T-helper 17 cell (primary cell): ENCODE data around the gene OXCT1. TPM values are rescaled to one million over a fixed set of nuclear protein-coding genes. Genes with fewer than 3 reads are reported as not detected.
"Not testable (repeated sequence)": the region's sequence is repeated elsewhere in the genome, so short reads cannot be mapped to it uniquely, and the experiment has no call there.

Source experiments
- ATAC-seq: fragments of 150-1000 bp; cut with Tn5 transposase; 2 replicates; pipeline ENCODE4 v1.10.0; 2021; ENCODE audit warnings: mild to moderate bottlenecking, moderate library complexity
- DNase-seq, 3 donors: peaks; one replicate each; pipeline versions ENCODE4 v3.0.0 to v3.0.0-alpha.2; 2020 to 2021
- H3K9me3 ChIP-seq: one replicate; pipeline ENCODE4 v1.7.0; 2013; ENCODE audit warnings: low read length, mild to moderate bottlenecking; ENCODE audit not compliant: control insufficient read depth, poor library complexity, severe bottlenecking
- H3K27ac Mint-ChIP-seq: one replicate; pipeline ENCODE4 v1.8.0; 2022; ENCODE audit warnings: mild to moderate bottlenecking, moderate library complexity, mixed read lengths
- H3K27me3 Mint-ChIP-seq: one replicate; pipeline ENCODE4 v1.8.0; 2022; ENCODE audit warnings: mixed read lengths
- H3K36me3 Mint-ChIP-seq: one replicate; pipeline ENCODE4 v1.8.0; 2022; ENCODE audit warnings: low read depth, mixed read lengths
- H3K4me1 Mint-ChIP-seq: one replicate; pipeline ENCODE4 v1.8.0; 2022; ENCODE audit warnings: mild to moderate bottlenecking, mixed read lengths
- H3K4me3 Mint-ChIP-seq: one replicate; pipeline ENCODE4 v1.8.0; 2022; ENCODE audit warnings: mild to moderate bottlenecking, moderate library complexity, mixed read lengths
- total RNA-seq, 4 donors: library from RNA in 2 of 4; stranded (reverse) in 2 of 4; gene quantifications; one replicate each; pipeline ENCODE4 v1.2.3 and lab custom pipeline; 2022 to 2026

OXCT1 gene
- total RNA-seq, 2 donors from 2014 or later: 24.4 to 26.5 TPM

DNA sequence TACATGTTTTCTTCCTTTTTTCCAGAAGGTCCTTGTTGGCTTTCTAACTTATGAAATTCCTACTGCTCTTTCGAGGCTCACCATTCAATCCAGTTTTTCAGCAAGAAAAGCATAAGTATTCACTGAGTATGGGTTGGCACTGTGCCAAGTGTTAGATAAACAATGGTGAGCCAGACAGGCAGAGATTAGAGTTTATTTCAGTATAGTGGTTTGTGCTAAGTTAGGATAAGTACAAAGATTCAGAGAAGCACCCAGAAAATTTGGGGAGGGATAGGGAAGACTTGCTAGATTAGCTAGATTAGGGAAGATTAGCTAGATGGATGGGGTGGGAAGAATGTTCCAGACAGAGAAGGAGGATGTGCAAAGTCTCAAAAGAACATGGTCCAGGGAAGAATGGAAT lies 122.9 kb downstream of the OXCT1 start:
- Mint-ChIP-seq H3K4me3 (no peak overlapping the region), H3K4me1 (peaks cover 4% of the 10 kb centered on the region), H3K27me3 (no peaks in the 10 kb centered on the region), H3K27ac (no peak overlapping the region), H3K36me3 (no peaks in the 10 kb centered on the region)
- ATAC-seq: no peak
- no peak for DNase-seq
- H3K9me3 ChIP-seq: no peaks in the 10 kb centered on the region

DNA sequence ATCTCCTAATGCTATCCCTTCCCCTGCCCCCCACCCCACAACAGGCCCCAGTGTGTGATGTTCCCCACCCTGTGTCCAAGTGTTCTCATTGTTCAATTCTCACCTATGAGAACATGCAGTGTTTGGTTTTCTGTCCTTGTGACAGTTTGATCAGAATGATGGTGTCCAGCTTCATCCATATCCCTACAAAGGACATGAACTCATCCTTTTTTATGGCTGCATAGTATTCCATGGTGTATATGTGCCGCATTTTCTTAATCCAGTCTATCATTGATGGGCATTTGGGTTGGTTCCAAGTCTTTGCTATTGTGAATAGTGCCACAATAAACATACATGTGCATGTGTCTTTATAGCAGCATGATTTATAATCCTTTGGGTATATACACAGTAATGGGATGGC lies 127.6 kb downstream of the OXCT1 start:
- H3K9me3 ChIP-seq, H3K27ac Mint-ChIP-seq, H3K4me1 Mint-ChIP-seq, DNase-seq, H3K4me3 Mint-ChIP-seq, H3K27me3 Mint-ChIP-seq, H3K36me3 Mint-ChIP-seq, ATAC-seq: not testable (repeated sequence)

DNA sequence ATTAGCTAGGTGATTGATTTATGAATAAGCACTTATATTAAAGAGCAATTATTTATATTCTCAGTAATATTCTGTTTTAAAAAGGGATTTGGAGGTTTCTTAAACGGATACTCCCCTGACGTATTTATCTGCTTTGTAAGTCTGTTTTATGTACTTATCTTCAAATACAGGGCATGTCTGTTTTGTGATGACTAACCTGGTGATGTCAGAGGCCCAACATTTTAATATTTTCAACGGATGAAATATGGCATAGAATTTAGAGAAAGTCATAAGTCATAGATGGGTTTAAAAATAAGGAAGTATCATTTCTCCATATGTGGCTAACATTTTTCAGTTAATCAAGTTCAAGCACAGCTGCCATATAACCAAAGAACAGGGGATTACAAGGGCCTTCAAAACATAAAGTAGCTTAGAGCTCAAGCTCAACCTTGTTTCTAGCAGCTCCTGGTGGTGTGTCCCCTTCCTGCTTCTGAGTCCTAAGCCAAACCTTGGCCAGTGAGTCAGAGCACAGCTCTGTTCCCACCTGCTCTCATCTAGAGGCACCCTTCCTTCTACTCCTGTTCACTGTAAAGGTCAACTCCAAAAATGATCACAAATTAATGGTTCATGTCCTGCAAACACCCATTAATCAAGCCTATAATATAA lies 131.4 kb downstream of the OXCT1 start:
- Mint-ChIP-seq H3K27me3 (no peaks in the 10 kb centered on the region), H3K4me3 (no peak overlapping the region), H3K4me1 (no peaks in the 10 kb centered on the region), H3K27ac (no peak overlapping the region), H3K36me3 (peaks cover 17% of the 10 kb centered on the region)
- DNase-seq (no peak), ATAC-seq (no peak)
- no peaks in the 10 kb centered on the region for H3K9me3 ChIP-seq

DNA sequence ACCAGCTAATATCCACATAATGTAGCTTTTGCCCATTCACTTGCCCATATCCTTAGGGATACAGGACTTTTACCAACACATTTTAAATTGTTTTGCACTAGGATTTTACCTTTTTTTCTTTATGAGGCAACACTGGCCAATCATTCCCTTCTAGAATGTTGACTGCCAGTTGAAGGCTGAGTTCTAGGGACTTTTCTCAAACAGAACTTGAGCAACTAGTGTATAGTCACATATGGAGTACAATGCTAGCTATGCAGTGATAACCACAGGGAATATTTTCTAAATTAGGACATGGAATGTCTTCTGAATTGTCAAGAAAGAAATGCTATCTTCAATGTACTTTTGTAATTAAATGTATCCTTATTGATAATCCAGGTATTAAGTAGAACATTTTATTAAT lies 133.6 kb downstream of the OXCT1 start:
- DNase-seq: no peak
- no peaks in the 10 kb centered on the region for H3K27me3 Mint-ChIP-seq
- H3K4me3 Mint-ChIP-seq: no peak overlapping the region
- H3K27ac Mint-ChIP-seq: no peak overlapping the region
- no peak for ATAC-seq
- H3K9me3 ChIP-seq: no peaks in the 10 kb centered on the region
- peaks cover 19% of the 10 kb centered on the region for H3K36me3 Mint-ChIP-seq
- no peaks in the 10 kb centered on the region for H3K4me1 Mint-ChIP-seq

DNA sequence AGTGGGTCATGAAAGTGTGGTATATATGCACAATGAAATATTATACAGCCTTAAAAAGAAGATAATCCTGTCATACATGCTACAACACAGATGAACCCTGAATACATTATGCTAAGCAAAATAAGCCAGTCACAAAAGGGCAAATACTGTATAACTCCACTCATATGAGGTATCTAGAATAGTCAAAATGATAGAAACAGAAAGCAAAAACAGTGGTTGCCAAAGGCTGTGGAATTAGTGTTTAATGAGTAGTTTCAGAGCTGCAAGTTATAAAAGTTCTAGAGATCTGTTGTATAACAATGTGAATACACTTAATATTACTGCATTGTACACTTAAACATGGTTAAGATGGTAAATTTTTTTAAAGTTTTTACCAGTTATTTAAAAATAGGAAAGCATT lies 135.0 kb downstream of the OXCT1 start:
- H3K27me3 Mint-ChIP-seq: no peaks in the 10 kb centered on the region

DNA sequence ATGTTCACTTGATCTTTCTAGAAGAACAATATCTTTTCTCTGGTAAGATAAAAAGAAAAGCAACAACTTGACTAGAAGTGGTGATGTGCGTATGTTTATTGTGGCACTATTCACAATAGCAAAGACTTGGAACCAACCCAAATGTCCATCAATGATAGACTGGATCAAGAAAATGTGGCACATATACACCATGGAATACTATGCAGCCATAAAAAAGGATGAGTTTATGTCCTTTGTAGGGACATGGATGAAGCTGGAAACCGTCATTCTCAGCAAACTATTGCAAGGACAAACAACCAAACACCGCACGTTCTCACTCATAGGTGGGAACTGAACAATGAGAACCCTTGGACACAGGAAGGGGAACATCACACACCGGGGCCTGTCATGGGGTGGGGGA lies 140.8 kb downstream of the OXCT1 start:
- H3K4me1 Mint-ChIP-seq, H3K27me3 Mint-ChIP-seq, H3K9me3 ChIP-seq, DNase-seq, H3K27ac Mint-ChIP-seq, ATAC-seq, H3K36me3 Mint-ChIP-seq, H3K4me3 Mint-ChIP-seq: not testable (repeated sequence)

More for the DNA sequence above, 135.0 kb downstream of the OXCT1 start:
- Mint-ChIP-seq H3K4me3 (no peak overlapping the region), H3K36me3 (peaks cover 16% of the 10 kb centered on the region), H3K27ac (no peak overlapping the region), H3K4me1 (no peaks in the 10 kb centered on the region)
- ATAC-seq: no peak
- DNase-seq: no peak
- H3K9me3 ChIP-seq: no peaks in the 10 kb centered on the region

DNA sequence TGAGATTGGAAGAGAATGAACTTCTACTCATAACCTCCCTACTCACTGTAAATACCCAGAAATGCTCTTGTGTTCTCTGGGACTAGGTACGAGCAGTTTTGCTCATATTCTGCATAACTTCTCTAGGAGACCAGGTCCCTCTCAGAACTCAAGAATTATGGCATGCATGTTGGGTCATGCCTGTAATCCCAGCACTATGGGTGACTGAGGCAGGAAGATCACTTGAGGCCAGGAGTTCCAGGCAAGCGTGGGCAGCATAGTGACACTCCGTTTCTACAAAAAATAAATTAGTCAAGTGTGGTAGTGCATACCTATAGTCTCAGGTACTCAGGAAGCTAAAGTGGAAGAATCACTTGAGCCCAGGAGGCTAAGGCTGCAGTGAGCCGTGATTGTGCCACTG lies 141.9 kb downstream of the OXCT1 start:
- Mint-ChIP-seq H3K36me3 (peaks cover 5% of the 10 kb centered on the region), H3K27me3 (no peaks in the 10 kb centered on the region), H3K4me3 (no peak overlapping the region), H3K27ac (no peak overlapping the region), H3K4me1 (no peaks in the 10 kb centered on the region)
- ATAC-seq (no peak), DNase-seq (no peak)
- H3K9me3 ChIP-seq: no peaks in the 10 kb centered on the region

DNA sequence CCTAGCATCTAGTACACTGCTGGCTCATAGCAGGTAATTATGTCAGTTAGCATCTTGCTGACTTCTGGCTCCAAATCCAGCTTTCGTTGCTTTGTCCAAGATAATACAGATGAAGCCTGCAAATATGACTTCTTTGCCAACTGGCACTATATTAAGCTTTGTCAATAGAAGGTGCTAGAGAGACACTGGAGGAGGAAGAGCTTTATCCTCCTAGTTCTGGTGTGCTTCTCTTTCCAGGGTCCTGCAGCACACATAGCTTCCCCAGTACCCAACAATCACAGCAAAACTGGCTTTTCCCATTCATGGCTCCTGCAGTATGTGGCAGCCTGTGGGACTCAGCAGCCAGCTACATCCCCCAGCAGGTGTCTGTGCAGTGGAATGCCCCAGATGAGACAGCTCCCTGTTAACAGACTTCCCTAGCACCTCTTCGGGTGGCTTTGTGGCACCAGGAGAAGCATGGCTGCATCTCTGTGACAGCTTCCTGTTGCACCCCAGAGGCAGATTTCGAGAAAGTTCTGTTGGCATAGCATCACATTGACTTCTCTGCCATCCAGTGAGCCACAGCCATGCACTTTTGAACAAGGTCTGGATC lies 147.8 kb downstream of the OXCT1 start:
- H3K9me3 ChIP-seq: no peaks in the 10 kb centered on the region
- no peak for ATAC-seq
- no peaks in the 10 kb centered on the region for H3K4me1 Mint-ChIP-seq
- H3K27ac Mint-ChIP-seq: no peak overlapping the region
- no peak overlapping the region for H3K4me3 Mint-ChIP-seq
- no peak for DNase-seq
- H3K27me3 Mint-ChIP-seq: no peaks in the 10 kb centered on the region
- H3K36me3 Mint-ChIP-seq: no peaks in the 10 kb centered on the region

DNA sequence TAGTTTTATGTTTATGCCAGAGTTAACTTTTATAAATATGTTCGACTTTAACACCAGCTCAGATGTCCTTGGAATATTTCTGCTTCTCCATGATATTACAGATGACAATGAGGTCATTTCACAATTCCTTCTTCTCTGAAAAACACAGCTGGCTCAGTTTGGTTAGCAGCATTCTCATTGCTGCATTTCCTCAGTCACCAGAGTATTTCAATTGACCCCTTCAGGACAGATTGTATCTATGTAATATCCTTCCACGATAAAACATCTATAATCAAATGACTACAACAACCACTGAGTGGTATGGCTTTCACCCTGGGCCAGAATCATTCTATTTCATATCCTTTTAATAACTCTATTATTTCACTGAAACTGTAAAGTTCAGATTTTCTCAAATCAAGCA lies 148.7 kb downstream of the OXCT1 start:
- no peak overlapping the region for H3K27ac Mint-ChIP-seq
- no peak for ATAC-seq

DNA sequence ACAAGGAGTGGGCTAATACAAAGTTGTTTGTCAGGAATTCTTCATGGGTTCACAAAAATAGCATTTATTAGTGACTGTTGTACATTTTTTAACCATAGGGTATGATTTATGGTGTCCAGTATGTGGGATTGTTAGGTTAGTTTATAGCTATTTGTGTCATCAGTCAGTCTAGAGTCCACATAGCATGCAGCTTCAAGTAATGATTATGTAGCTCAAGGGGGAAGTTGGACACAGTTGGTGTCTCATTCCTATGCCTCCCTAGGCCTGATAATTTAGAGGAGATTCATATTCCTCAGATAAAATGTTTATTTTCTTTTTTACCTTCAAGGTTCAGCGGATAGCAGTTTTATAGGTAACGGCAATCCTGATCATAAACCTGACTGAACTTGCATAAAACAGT lies 153.8 kb downstream of the OXCT1 start:
- DNase-seq (no peak), ATAC-seq (no peak)
- Mint-ChIP-seq H3K4me3 (no peak overlapping the region), H3K36me3 (peaks cover 2% of the 10 kb centered on the region), H3K4me1 (no peaks in the 10 kb centered on the region), H3K27me3 (no peaks in the 10 kb centered on the region), H3K27ac (no peak overlapping the region)
- H3K9me3 ChIP-seq: no peaks in the 10 kb centered on the region

More for the DNA sequence above, 148.7 kb downstream of the OXCT1 start:
- no peak for DNase-seq
- Mint-ChIP-seq H3K4me1 (no peaks in the 10 kb centered on the region), H3K4me3 (no peak overlapping the region), H3K27me3 (no peaks in the 10 kb centered on the region), H3K36me3 (peaks cover 2% of the 10 kb centered on the region)
- H3K9me3 ChIP-seq: no peaks in the 10 kb centered on the region

DNA sequence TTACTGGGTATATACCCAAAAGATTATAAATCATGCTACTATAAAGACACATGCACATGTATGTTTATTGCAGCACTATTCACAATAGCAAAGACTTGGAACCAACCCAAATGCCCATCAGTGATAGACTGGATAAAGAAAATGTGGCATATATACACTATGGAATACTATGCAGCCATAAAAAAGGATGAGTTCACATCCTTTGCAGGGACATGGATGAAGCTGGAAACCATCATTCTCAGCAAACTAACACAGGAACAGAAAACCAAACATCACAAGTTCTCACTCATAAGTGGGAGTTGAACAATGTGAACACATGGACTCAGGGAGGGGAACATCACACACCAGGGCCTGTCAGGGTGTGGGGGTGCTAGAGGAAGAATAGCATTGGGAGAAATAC lies 155.8 kb downstream of the OXCT1 start:
- not testable (repeated sequence) for DNase-seq, H3K27ac Mint-ChIP-seq, H3K27me3 Mint-ChIP-seq, H3K36me3 Mint-ChIP-seq, ATAC-seq, H3K4me1 Mint-ChIP-seq, H3K9me3 ChIP-seq, H3K4me3 Mint-ChIP-seq

DNA sequence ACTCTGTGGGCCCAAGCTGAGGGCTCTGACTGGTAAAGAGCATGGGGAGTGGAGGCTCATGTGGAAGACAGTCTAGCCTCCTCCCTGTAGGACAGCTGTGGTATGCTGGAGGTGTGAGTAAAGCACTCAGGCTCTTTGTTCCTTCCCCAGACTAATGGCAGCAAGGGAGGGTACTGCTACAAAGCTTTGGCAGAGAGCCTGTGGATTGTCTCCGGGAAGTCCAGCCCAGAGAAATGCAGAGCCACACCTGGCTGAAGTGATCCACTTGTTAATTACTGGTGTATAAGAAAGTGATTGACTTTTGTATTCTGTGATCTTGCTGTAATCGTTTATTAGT lies 161.7 kb downstream of the OXCT1 start:
- peaks cover 2% of the 10 kb centered on the region for H3K9me3 ChIP-seq
- Mint-ChIP-seq H3K4me1 (no peaks in the 10 kb centered on the region), H3K36me3 (no peaks in the 10 kb centered on the region), H3K27me3 (no peaks in the 10 kb centered on the region), H3K27ac (no peak overlapping the region), H3K4me3 (no peak overlapping the region)
- ATAC-seq (no peak), DNase-seq (no peak)

DNA sequence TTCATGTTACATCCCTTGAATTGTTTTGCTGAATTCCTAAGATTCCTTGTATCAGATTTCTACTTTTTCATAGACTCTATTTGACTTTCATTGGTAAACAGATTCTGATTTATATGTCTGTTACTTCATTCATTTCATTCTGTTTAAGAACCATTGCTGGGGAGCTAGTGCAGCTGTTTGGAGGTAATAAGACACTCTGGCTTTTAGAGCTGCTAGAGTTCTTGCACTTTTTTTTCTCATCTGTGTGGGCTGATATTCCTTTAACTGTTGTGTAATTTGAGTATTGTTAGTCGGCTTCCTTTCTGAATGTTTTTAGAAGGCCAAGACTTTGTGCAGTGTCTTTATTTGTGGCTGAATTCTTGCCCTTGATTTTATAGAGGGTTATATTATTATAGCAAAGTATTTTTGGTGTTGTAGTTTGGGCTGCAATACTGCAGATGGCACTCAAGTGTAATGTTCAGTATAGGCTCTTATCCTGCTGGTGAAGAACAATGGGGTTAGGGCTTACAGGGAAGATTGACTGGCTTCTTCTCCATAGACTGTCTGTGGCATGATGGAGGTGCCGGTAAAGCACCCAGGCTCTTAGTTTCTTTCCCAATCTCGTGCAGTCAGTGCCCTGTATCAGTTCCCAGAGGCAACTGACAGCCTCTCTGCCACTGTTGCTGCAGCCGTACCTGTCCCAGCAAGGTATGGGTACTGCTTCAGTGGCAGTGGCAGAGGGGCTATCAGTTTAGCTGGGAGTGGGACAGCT lies 162.2 kb downstream of the OXCT1 start:
- Mint-ChIP-seq H3K4me1 (no peaks in the 10 kb centered on the region), H3K27ac (no peak overlapping the region), H3K4me3 (no peak overlapping the region), H3K27me3 (no peaks in the 10 kb centered on the region), H3K36me3 (no peaks in the 10 kb centered on the region)
- DNase-seq (no peak), ATAC-seq (no peak)
- peaks cover 2% of the 10 kb centered on the region for H3K9me3 ChIP-seq
